H1 (cell line): ENCODE measurements around the gene TDRD3. TPM values are rescaled to one million over a fixed set of nuclear protein-coding genes. Genes with fewer than 3 reads are reported as not detected.

ENCODE experiments used
- CTCF ChIA-PET: fragments of 300-600 bp; sonication (Branson Sonifier 250); formaldehyde crosslinking; loops from one replicate; lab custom pipeline; 2021; ENCODE audit not compliant: partially characterized antibody; lab: Charles Lee
- POLR2A ChIA-PET: fragments of 300-600 bp; sonication (Branson Sonifier 250); formaldehyde crosslinking; loops from one replicate; lab custom pipeline; 2021; ENCODE audit warnings: inconsistent platforms; ENCODE audit not compliant: partially characterized antibody; lab: Charles Lee
- DNase-seq, 2 experiments: peaks; one replicate each; pipeline versions ENCODE4 v3.0.0 to v3.0.0-alpha.2; 2010 to 2022; ENCODE audit warnings: low spot score in 2 of 2, low read depth in 1 of 2, mixed read lengths in 1 of 2
- FAIRE-seq: peaks from 2 replicates; lab custom pipeline; 2011; peaks lifted over from hg19 to GRCh38; lab: Jason Lieb, UNC
- H2AFZ ChIP-seq: 2 replicates; pipeline ENCODE4 v1.8.1; 2012; ENCODE audit warnings: low read length, inconsistent platforms
- H2AK5ac ChIP-seq: 2 replicates; pipeline ENCODE4 v1.6.1; 2013; ENCODE audit warnings: low read depth, low read length
- H2BK120ac ChIP-seq: replicated peaks from 2 replicates; pipeline ENCODE3; 2013; ENCODE audit warnings: low read depth, low read length, inconsistent platforms
- H2BK12ac ChIP-seq: 2 replicates; pipeline ENCODE4 v1.6.1; 2013; ENCODE audit warnings: low read depth, low read length
- H2BK15ac ChIP-seq: 2 replicates; pipeline ENCODE4 v1.6.1; 2013; ENCODE audit warnings: low read length
- H2BK20ac ChIP-seq: 2 replicates; pipeline ENCODE4 v1.6.1; 2013; ENCODE audit warnings: low read length
- H2BK5ac ChIP-seq: 2 replicates; pipeline ENCODE4 v1.6.1; 2013; ENCODE audit warnings: low read depth, low read length
- H3K14ac ChIP-seq: 2 replicates; pipeline ENCODE4 v1.6.1; 2013; ENCODE audit warnings: inconsistent platforms; ENCODE audit not compliant: insufficient read length
- H3K18ac ChIP-seq: 2 replicates; pipeline ENCODE4 v1.6.1; 2013; ENCODE audit warnings: low read length; ENCODE audit errors: extremely low read depth
- H3K23ac ChIP-seq: 2 replicates; pipeline ENCODE4 v1.6.1; 2013; ENCODE audit warnings: inconsistent platforms; ENCODE audit not compliant: insufficient read length
- H3K23me2 ChIP-seq: 2 replicates; pipeline ENCODE4 v1.6.1; 2013; ENCODE audit warnings: low read depth, low read length
- H3K27ac ChIP-seq: 2 replicates; pipeline ENCODE4 v1.6.1; 2011; ENCODE audit warnings: low read depth, low read length, inconsistent platforms
- H3K27me3 ChIP-seq, 4 experiments: replicated peaks in 1 of 4; 1 replicate in 1 of 4; 2 replicates in 3 of 4; pipeline versions ENCODE4 v1.6.1 to v1.8.1; 2011 to 2013; ENCODE audit warnings: low read length in 3 of 4, mild to moderate bottlenecking in 3 of 4, inconsistent platforms in 2 of 4, mixed read lengths in 2 of 4, moderate library complexity in 1 of 4; ENCODE audit not compliant: control insufficient read depth in 3 of 4, insufficient read depth in 3 of 4; ENCODE audit errors: extremely low read depth in 1 of 4
- H3K36me3 ChIP-seq, 4 experiments: 2 replicates each; pipeline versions ENCODE4 v1.6.1 to v1.8.1; 2011 to 2013; ENCODE audit warnings: mild to moderate bottlenecking in 4 of 4, low read length in 3 of 4, moderate library complexity in 2 of 4, control low read depth in 1 of 4, inconsistent platforms in 1 of 4; ENCODE audit not compliant: insufficient read depth in 4 of 4, control insufficient read depth in 2 of 4
- H3K4ac ChIP-seq: replicated peaks from 2 replicates; pipeline ENCODE3; 2013; ENCODE audit warnings: low read length, low read depth, mixed read lengths, inconsistent platforms; ENCODE audit not compliant: insufficient read length
- H3K4me1 ChIP-seq, 4 experiments: replicated peaks in 1 of 4; 1 replicate in 1 of 4; 2 replicates in 3 of 4; pipeline versions ENCODE4 v1.6.1 to v1.8.1; 2011 to 2013; ENCODE audit warnings: low read length in 3 of 4, inconsistent platforms in 2 of 4, mixed read lengths in 1 of 4; ENCODE audit not compliant: insufficient read depth in 4 of 4, control insufficient read depth in 3 of 4
- H3K4me2 ChIP-seq, 2 experiments: 2 replicates each; pipeline versions ENCODE4 v1.6.1 to v1.8.1; 2011 to 2013; ENCODE audit warnings: low read depth in 2 of 2, low read length in 2 of 2, control low read depth in 1 of 2, inconsistent platforms in 1 of 2, mild to moderate bottlenecking in 1 of 2; ENCODE audit not compliant: insufficient read depth in 1 of 2
- H3K4me3 ChIP-seq, 4 experiments: fragments of 200-600, 300-600 bp in 1 of 4; sonication (generic), shearing (Covaris generic), sonication (Bioruptor Twin) in 1 of 4; 2 replicates each; pipeline versions ENCODE4 v1.5.1 to v1.8.1; 2011 to 2016; ENCODE audit warnings: low read length in 4 of 4, low read depth in 3 of 4, control low read depth in 2 of 4, inconsistent platforms in 2 of 4, mild to moderate bottlenecking in 2 of 4, mixed read lengths in 1 of 4, moderate library complexity in 1 of 4; ENCODE audit not compliant: insufficient read depth in 2 of 4; ENCODE audit errors: extremely low read depth in 1 of 4
- H3K56ac ChIP-seq: replicated peaks from 2 replicates; pipeline ENCODE3; 2013; ENCODE audit warnings: low read depth, mild to moderate bottlenecking, mixed read lengths, low read length, inconsistent platforms; ENCODE audit not compliant: insufficient read length
- H3K79me1 ChIP-seq: 2 replicates; pipeline ENCODE4 v1.6.1; 2013; ENCODE audit warnings: low read depth, low read length, control low read depth
- H3K79me2 ChIP-seq, 2 experiments: 2 replicates each; pipeline versions ENCODE4 v1.6.1 to v1.8.1; 2012 to 2013; ENCODE audit warnings: low read length in 2 of 2, mild to moderate bottlenecking in 2 of 2, inconsistent platforms in 1 of 2; ENCODE audit not compliant: insufficient read depth in 2 of 2, control insufficient read depth in 1 of 2
- H3K9ac ChIP-seq, 4 experiments: replicated peaks in 1 of 4; 1 replicate in 1 of 4; 2 replicates in 3 of 4; pipeline versions ENCODE4 v1.6.1 to v1.8.1; 2011 to 2013; ENCODE audit warnings: low read depth in 3 of 4, low read length in 3 of 4, control low read depth in 2 of 4, mild to moderate bottlenecking in 2 of 4, moderate library complexity in 2 of 4, inconsistent platforms in 1 of 4; ENCODE audit errors: extremely low read depth in 1 of 4
- H3K9me3 ChIP-seq, 2 experiments: 2 replicates each; pipeline versions ENCODE4 v1.6.1 to v1.8.1; 2012 to 2013; ENCODE audit warnings: mild to moderate bottlenecking in 2 of 2, moderate library complexity in 2 of 2, control low read depth in 1 of 2, inconsistent platforms in 1 of 2, low read depth in 1 of 2, low read length in 1 of 2, mixed read lengths in 1 of 2; ENCODE audit not compliant: insufficient read depth in 2 of 2
- H4K20me1 ChIP-seq, 2 experiments: replicated peaks in 1 of 2; 2 replicates each; pipeline versions ENCODE3 to v1.8.1; 2011 to 2013; ENCODE audit warnings: inconsistent platforms in 2 of 2, low read length in 2 of 2, mild to moderate bottlenecking in 1 of 2; ENCODE audit not compliant: insufficient read depth in 2 of 2, control insufficient read depth in 1 of 2
- H4K5ac ChIP-seq: 2 replicates; pipeline ENCODE4 v1.6.1; 2013; ENCODE audit warnings: low read length, low read depth, mixed read lengths, inconsistent platforms; ENCODE audit not compliant: insufficient read length
- H4K8ac ChIP-seq: 2 replicates; pipeline ENCODE4 v1.8.0; 2013; ENCODE audit warnings: mild to moderate bottlenecking, moderate library complexity, low read length, inconsistent platforms; ENCODE audit not compliant: insufficient read depth; ENCODE audit errors: extremely low read depth
- H4K91ac ChIP-seq: replicated peaks from 2 replicates; pipeline ENCODE3; 2013; ENCODE audit warnings: low read length, mixed read lengths, inconsistent platforms; ENCODE audit not compliant: insufficient read length
- EZH2 ChIP-seq: fragments of 200-600 bp; sonication (generic); IDR thresholded peaks from 2 replicates; pipeline ENCODE4 v1.7.1; 2012; ENCODE audit warnings: low read depth, mild to moderate bottlenecking, moderate library complexity, low read length, inconsistent platforms; ENCODE audit not compliant: severe bottlenecking
- JUN ChIP-seq: IDR thresholded peaks from 2 replicates; pipeline ENCODE4 v1.6.1; 2011; ENCODE audit warnings: low read depth, mild to moderate bottlenecking, improper control_type of control experiment, low read length
- MAFK ChIP-seq: IDR thresholded peaks from 2 replicates; pipeline ENCODE4 v1.6.1; 2012; ENCODE audit warnings: low read depth, mild to moderate bottlenecking, improper control_type of control experiment, low read length
- NANOG ChIP-seq: IDR thresholded peaks from 2 replicates; pipeline ENCODE4 v1.6.1; 2011; ENCODE audit warnings: low read length, low read depth, mild to moderate bottlenecking, inconsistent platforms; ENCODE audit not compliant: insufficient read depth, poor library complexity, severe bottlenecking
- POLR2A ChIP-seq, 2 experiments: IDR thresholded peaks; 1 replicate in 1 of 2; 2 replicates in 1 of 2; pipeline ENCODE4 v1.6.1; 2011; ENCODE audit warnings: low read depth in 2 of 2, low read length in 2 of 2, mild to moderate bottlenecking in 2 of 2; ENCODE audit errors: control extremely low read depth in 1 of 2
- ZNF274 ChIP-seq: IDR thresholded peaks from 2 replicates; pipeline ENCODE4 v1.7.0; 2012; ENCODE audit warnings: low read length, borderline replicate concordance; ENCODE audit errors: extremely low read depth
- WGBS, 2 experiments: shearing (Covaris generic) in 1 of 2; methylation state at CpG; one replicate each; pipeline versions ENCODE4 v1.1.6 to v1.1.7; 2013 to 2015; ENCODE audit warnings: low lambda C conversion rate in 2 of 2, mixed read lengths in 2 of 2, inconsistent platforms in 1 of 2, low coverage in 1 of 2, missing lambda C conversion rate in 1 of 2; ENCODE audit not compliant: insufficient replicate concordance in 2 of 2, insufficient coverage in 1 of 2, insufficient read length in 1 of 2; ENCODE audit errors: extremely low coverage in 1 of 2, missing lambda C conversion rate in 1 of 2; 5-methylcytosine and 5-hydroxymethylcytosine counted together
- polyA plus RNA-seq, 7 experiments: library from polyadenylated mRNA; depleted of rRNA in 3 of 7; stranded (reverse) in 5 of 7; unstranded in 2 of 7; fragments of >200 nt in 5 of 7; fragments of 200-250 nt in 2 of 7; gene quantifications; 1 replicate in 5 of 7; 2 replicates in 1 of 7; 4 replicates in 1 of 7; pipeline versions ENCODE4 v1.2.1 to v1.2.3, GENCODE V29; 2011 to 2013; ENCODE audit warnings: missing spikeins in 2 of 7, mixed read lengths in 2 of 7
- total RNA-seq: library from RNA; stranded (reverse); fragmentation: NEBNext Ultra II Directional; extraction: Animal tissue kit (Norgen Biotek cat#: 25700); gene quantifications from 2 replicates; pipeline ENCODE4 v1.2.1, GENCODE V29; 2021

TDRD3 gene
- total and polyA plus RNA-seq, 2 of the 8 experiments (the other 6 are each of a cell fraction or from before 2014, with no cell fraction given) = 2.5 to 14.7 TPM

DNA sequence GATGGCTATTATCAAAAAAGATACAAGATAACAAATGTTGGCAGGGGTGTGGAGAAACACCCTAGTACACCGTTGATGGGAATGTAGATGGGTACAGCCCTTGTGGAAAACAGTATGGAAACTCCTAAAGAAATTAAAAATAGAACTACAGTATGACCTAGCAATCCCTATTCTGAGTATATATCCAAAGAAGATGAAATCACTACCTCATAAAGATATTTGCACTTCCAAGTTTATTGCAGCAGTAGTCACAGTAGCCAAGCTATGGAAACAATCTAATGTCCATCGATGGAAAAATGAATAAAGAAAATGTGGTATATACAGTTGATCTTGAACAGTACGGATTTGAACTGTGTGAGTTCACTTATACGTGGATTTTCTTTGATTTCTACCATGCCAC is 28.3 kb downstream of the TDRD3 start:
- ChIA-PET POLR2A (no interaction called here), CTCF (no interaction called here)
- H2BK15ac ChIP-seq = no peak overlapping the region
- no peak overlapping the region for H3K18ac ChIP-seq
- no peak overlapping the region for H2AK5ac ChIP-seq
- no peak overlapping the region for H3K23ac ChIP-seq
- no peaks in the 10 kb centered on the region for H3K79me1 ChIP-seq
- H3K27ac ChIP-seq = no peak overlapping the region
- no peak overlapping the region for H2BK120ac ChIP-seq
- H3K9ac ChIP-seq = no peak overlapping the region
- no peak overlapping the region for H2BK5ac ChIP-seq
- no peaks in the 10 kb centered on the region for H3K79me2 ChIP-seq
- no peak overlapping the region for H2BK12ac ChIP-seq
- no peak overlapping the region for H3K4ac ChIP-seq
- no peak overlapping the region for H4K8ac ChIP-seq
- H3K9me3 ChIP-seq = peaks cover 2% of the 10 kb centered on the region in 2 experiments; a peak in 1 of 4 replicates
- no peaks in the 10 kb centered on the region for H3K36me3 ChIP-seq
- H3K4me3 ChIP-seq = no peak overlapping the region
- H3K23me2 ChIP-seq = no peaks in the 10 kb centered on the region
- no peaks in the 10 kb centered on the region for H3K27me3 ChIP-seq
- no peak overlapping the region for H4K5ac ChIP-seq
- H3K56ac ChIP-seq = no peak overlapping the region
- no peaks in the 10 kb centered on the region for H3K4me1 ChIP-seq
- no peak overlapping the region for H3K14ac ChIP-seq
- no peak overlapping the region for H3K4me2 ChIP-seq
- H2AFZ ChIP-seq = no peak overlapping the region
- DNase-seq (no peak), FAIRE-seq (no peak)
- TF ChIP-seq EZH2 = no peak
- no peak for TF ChIP-seq POLR2A (IDR thresholded peaks at IDR 0.05; ENCODE audit: control extremely low read depth in 1 of 2, low read depth in 2 of 2, low read length in 2 of 2)
- no peak for TF ChIP-seq NANOG
- TF ChIP-seq MAFK = no peak
- no peak for TF ChIP-seq ZNF274
- no peak for TF ChIP-seq JUN
- H4K91ac ChIP-seq = no peak overlapping the region
- WGBS, 2 experiments = 92% methylated on average over 4 of the region's 4 CpGs; no CpG with 5 or more reads in 1 of the 2 experiments
- H2BK20ac ChIP-seq = no peak overlapping the region
- H4K20me1 ChIP-seq = no peaks in the 10 kb centered on the region
